GM06990 (cell line): ENCODE results near the gene KATNB1.

Experiments used
- DNase-seq: peaks from one replicate; pipeline ENCODE4 v3.0.0-alpha.2; 2011; ENCODE audit not compliant: insufficient read length; ENCODE audit errors: extremely low read depth
- H3K27me3 ChIP-seq: replicated peaks from 2 replicates; pipeline ENCODE4 v1.6.0; 2011; ENCODE audit warnings: low read length; ENCODE audit not compliant: control insufficient read depth, insufficient read depth
- H3K36me3 ChIP-seq: 2 replicates; pipeline ENCODE4 v1.5.1; 2011; ENCODE audit warnings: low read length; ENCODE audit not compliant: control insufficient read depth, insufficient read depth
- H3K4me3 ChIP-seq: replicated peaks from 2 replicates; pipeline ENCODE4 v1.5.1; 2011; ENCODE audit warnings: low read depth, mild to moderate bottlenecking, control low read depth, low read length
- TF ChIP-seq, protein P1 (sequence below): IDR thresholded peaks from 2 replicates; pipeline ENCODE4 v1.5.1; 2011; ENCODE audit warnings: low read length, control low read depth, mild to moderate bottlenecking, inconsistent platforms; ENCODE audit not compliant: insufficient read depth, poor library complexity, severe bottlenecking

The KATNB1 gene

GRCh38 chr16:57720142-57720575 is 15.4 kb upstream of the KATNB1 start:
- H3K36me3 ChIP-seq, result no peaks in the 10 kb centered on the region
- no peak overlapping the region for H3K4me3 ChIP-seq
- TF ChIP-seq, protein P1, sequence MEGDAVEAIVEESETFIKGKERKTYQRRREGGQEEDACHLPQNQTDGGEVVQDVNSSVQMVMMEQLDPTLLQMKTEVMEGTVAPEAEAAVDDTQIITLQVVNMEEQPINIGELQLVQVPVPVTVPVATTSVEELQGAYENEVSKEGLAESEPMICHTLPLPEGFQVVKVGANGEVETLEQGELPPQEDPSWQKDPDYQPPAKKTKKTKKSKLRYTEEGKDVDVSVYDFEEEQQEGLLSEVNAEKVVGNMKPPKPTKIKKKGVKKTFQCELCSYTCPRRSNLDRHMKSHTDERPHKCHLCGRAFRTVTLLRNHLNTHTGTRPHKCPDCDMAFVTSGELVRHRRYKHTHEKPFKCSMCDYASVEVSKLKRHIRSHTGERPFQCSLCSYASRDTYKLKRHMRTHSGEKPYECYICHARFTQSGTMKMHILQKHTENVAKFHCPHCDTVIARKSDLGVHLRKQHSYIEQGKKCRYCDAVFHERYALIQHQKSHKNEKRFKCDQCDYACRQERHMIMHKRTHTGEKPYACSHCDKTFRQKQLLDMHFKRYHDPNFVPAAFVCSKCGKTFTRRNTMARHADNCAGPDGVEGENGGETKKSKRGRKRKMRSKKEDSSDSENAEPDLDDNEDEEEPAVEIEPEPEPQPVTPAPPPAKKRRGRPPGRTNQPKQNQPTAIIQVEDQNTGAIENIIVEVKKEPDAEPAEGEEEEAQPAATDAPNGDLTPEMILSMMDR, result peak; percentile 70
- H3K27me3 ChIP-seq, result no peaks in the 10 kb centered on the region
- no peak for DNase-seq

DNA sequence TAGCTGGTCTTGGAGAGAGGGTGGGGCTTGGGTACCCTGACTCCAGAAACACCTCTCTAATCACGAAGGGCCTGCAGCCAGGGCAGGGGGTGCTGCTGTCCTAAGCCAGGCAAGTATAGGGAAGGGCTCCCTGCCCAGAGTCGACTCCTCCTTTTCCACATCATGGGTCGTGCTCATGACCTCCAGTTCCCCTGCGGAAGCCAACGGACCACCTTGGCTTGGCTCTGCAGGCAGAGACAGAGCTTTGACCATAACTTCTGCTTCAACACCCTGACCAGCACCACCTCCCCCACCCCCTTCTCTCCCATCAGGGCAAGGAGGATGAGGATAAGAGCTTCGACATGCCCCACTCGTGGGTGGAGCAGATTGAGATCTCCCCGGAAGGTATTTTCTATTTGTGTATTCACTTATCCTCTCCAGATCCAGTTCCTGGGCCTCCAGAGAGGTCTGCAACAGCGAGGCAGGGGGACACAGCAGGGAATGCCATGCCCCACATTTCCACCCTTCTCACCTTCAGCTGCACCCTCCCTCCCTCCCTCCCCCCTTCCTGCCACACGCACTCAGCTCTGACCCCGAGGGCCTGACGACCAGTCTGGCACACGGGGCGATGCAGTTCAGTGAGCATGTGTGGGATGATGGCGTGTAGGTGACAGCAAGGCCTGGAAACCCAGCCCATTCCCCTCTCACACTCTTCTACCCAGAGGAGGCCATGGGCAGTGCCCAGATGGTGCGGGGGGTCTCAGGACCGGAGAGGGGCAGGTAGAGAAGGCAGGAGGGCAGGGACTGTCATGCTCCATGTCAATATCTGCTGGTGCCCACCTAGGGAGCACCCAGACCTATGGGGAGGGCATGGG is 14.0 kb upstream of the KATNB1 start:
- TF ChIP-seq, protein P1, result no peak
- Histone ChIP-seq H3K36me3 (no peaks in the 10 kb centered on the region), H3K4me3 (no peak overlapping the region), H3K27me3 (no peaks in the 10 kb centered on the region)
- DNase-seq, result no peak

- Histone ChIP-seq H3K36me3 (no peaks in the 10 kb centered on the region), H3K4me3 (no peak overlapping the region), H3K27me3 (no peaks in the 10 kb centered on the region)
- DNase-seq, result no peak
- TF ChIP-seq, protein P1, result no peak
Measured at GRCh38 chr16:57722210-57722499, 13.4 kb upstream of the KATNB1 start.

GRCh38 chr16:57722651-57723050 is 12.9 kb upstream of the KATNB1 start:
- no peak for DNase-seq
- Histone ChIP-seq H3K27me3 (no peaks in the 10 kb centered on the region), H3K36me3 (no peaks in the 10 kb centered on the region), H3K4me3 (no peak overlapping the region)
- TF ChIP-seq, protein P1, result no peak

GRCh38 chr16:57723170-57723569 is 12.4 kb upstream of the KATNB1 start:
- H3K4me3 ChIP-seq, result no peak overlapping the region
- H3K36me3 ChIP-seq, result no peaks in the 10 kb centered on the region
- TF ChIP-seq, protein P1, result peak; percentile 5
- no peaks in the 10 kb centered on the region for H3K27me3 ChIP-seq
- DNase-seq, result no peak

DNA sequence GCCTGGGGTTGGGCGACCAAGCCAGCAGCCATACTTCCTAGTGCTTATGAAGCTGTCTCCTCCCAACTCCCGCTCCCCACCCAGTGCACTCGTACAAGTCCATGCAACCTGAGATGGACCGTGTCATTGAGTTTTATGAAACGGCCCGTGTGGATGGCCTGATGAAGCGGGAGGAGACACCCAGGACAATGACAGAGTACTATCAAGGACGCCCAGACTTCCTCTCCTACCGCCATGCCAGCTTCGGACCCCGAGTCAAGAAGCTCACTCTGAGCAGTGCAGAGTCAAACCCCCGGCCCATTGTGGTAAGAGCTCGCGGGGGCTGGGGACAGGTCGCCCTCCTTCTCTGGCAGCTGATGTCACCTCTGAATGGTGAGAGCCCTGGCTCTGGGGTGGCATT is 11.0 kb upstream of the KATNB1 start:
- TF ChIP-seq, protein P1, result no peak
- Histone ChIP-seq H3K36me3 (no peaks in the 10 kb centered on the region), H3K4me3 (no peak overlapping the region), H3K27me3 (no peaks in the 10 kb centered on the region)
- no peak for DNase-seq
